ENCODE data around the gene KIAA0319L.

- TF ChIP-seq, protein P1, sequence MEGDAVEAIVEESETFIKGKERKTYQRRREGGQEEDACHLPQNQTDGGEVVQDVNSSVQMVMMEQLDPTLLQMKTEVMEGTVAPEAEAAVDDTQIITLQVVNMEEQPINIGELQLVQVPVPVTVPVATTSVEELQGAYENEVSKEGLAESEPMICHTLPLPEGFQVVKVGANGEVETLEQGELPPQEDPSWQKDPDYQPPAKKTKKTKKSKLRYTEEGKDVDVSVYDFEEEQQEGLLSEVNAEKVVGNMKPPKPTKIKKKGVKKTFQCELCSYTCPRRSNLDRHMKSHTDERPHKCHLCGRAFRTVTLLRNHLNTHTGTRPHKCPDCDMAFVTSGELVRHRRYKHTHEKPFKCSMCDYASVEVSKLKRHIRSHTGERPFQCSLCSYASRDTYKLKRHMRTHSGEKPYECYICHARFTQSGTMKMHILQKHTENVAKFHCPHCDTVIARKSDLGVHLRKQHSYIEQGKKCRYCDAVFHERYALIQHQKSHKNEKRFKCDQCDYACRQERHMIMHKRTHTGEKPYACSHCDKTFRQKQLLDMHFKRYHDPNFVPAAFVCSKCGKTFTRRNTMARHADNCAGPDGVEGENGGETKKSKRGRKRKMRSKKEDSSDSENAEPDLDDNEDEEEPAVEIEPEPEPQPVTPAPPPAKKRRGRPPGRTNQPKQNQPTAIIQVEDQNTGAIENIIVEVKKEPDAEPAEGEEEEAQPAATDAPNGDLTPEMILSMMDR (conservative IDR thresholded peaks at IDR 0.05) = no peak
- TF ChIP-seq EZH2 (IDR thresholded peaks at IDR 0.05; ENCODE audit: low read depth) = no peak
Measured at GRCh38 chr1:35586808-35587207, 29.6 kb upstream of the KIAA0319L start.
